SHP77 (cell line): ENCODE data around the gene FGFBP3.

ENCODE experiments used
- DNase-seq, 2 experiments: peaks; one replicate each; lab custom pipeline; 2025; lab: John Stamatoyannopoulos, UW

FGFBP3 gene

GRCh38 chr10:91856637-91857036 lies 52.6 kb downstream of the FGFBP3 start:
- DNase-seq: no peak
